Measurements from ENCODE around the gene UQCR11. TPM values are rescaled to one million over a fixed set of nuclear protein-coding genes. Genes with fewer than 3 reads are reported as not detected.
"Not testable (repeated sequence)": the region's sequence is repeated elsewhere in the genome, so short reads cannot be mapped to it uniquely, and the experiment has no call there.

UQCR11 gene
- total RNA-seq, 1 donor from 2014 or later: 184 TPM

DNA sequence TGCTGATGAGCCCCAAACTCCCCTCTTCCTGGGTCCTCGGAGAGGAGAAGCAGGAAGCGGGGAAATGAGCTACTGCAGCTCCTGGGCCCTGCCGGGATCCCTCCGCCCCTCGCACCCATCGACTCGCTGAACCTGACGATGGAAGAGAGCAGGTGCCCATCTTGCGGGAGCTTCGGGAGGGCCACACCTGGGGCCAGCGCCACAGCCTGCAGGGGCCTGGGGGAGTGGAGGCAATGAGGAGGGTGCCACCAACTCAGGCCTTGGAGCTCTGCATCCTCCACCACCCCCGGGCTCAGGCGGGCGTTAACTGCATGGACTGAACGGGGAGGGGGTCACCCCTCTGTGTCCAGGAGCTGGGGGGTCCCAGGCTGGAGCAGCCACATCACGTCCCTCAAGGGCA, 38.8 kb upstream of the UQCR11 start:
- peaks cover 11% of the 10 kb centered on the region for H3K36me3 Mint-ChIP-seq (ENCODE audit: low read depth)
- H3K9me3 Mint-ChIP-seq (ENCODE audit: low read depth): no peaks in the 10 kb centered on the region
- no peak overlapping the region for H3K27ac Mint-ChIP-seq (ENCODE audit: unreplicated experiment)
- TF ChIP-seq CTCF (IDR thresholded peaks at IDR 0.05): no peak
- H3K4me3 Mint-ChIP-seq (ENCODE audit: unreplicated experiment): no peak overlapping the region
- no peak for DNase-seq (ENCODE audit: low spot score)
- peaks cover 1% of the 10 kb centered on the region for H3K4me1 Mint-ChIP-seq (ENCODE audit: low read depth)
- H3K27me3 Mint-ChIP-seq (ENCODE audit: low read depth): no peaks in the 10 kb centered on the region

GRCh38 chr19:1640893-1641448, 35.7 kb upstream of the UQCR11 start:
- not testable (repeated sequence) for H3K4me3 Mint-ChIP-seq (ENCODE audit: unreplicated experiment); H3K27ac Mint-ChIP-seq (ENCODE audit: unreplicated experiment); H3K4me1 Mint-ChIP-seq (ENCODE audit: low read depth); H3K27me3 Mint-ChIP-seq (ENCODE audit: low read depth); H3K9me3 Mint-ChIP-seq (ENCODE audit: low read depth); DNase-seq (ENCODE audit: low spot score)
- peaks cover 18% of the 10 kb centered on the region for H3K36me3 Mint-ChIP-seq (ENCODE audit: low read depth)

DNA sequence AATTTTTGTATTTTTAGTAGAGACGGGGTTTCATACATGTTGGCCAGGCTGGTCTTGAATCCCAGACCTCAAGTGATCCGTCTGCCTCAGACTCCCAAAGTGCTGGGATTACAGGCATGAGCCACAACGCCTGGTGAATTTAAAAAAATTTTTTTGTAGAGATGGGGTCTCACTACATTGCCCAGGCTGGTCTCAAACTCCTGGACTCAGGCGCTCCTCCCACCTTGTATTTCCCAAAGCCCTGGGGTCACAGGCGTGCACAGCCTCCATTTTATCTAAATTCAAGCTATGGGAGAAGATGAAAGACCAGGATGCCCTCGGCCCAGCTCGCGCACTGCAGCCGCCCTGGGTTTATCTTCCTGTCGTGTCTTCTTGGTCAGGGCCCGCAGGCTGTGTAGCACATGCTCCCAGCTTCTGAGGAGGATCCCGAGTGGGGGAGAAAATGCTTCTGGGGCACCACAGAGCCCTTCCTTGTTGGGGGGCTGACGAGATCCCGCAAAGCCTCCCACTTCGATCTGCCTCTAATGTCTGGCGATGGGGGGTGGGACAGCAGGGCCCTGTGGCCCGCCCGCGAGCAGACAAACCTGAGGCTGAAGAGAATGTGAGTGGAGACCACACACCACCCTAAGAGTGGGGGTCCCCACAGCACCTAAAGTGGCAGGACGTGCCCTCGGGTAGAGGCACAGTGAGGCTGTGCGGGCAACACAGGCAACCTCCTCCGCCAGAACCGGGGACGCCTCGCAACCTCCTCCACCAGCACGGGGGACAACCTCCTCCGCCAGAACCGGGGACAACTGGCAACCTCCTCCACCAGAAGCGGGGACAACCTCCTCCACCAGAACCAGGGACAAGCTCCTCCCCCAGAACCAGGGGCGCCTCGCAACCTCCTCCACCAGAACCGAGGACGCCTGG, 31.3 kb upstream of the UQCR11 start:
- DNase-seq (ENCODE audit: low spot score): no peak

GRCh38 chr19:1634938-1635243, 29.6 kb upstream of the UQCR11 start:
- H3K9me3 Mint-ChIP-seq (ENCODE audit: low read depth): no peaks in the 10 kb centered on the region
- H3K4me1 Mint-ChIP-seq (ENCODE audit: low read depth): no peaks in the 10 kb centered on the region
- no peak overlapping the region for H3K4me3 Mint-ChIP-seq (ENCODE audit: unreplicated experiment)
- H3K36me3 Mint-ChIP-seq (ENCODE audit: low read depth): peaks cover 19% of the 10 kb centered on the region
- no peak overlapping the region for H3K27ac Mint-ChIP-seq (ENCODE audit: unreplicated experiment)
- no peaks in the 10 kb centered on the region for H3K27me3 Mint-ChIP-seq (ENCODE audit: low read depth)
- no peak for TF ChIP-seq CTCF (IDR thresholded peaks at IDR 0.05)
- no peak for DNase-seq (ENCODE audit: low spot score)

More for the DNA sequence above, 31.3 kb upstream of the UQCR11 start:
- Mint-ChIP-seq H3K27ac (ENCODE audit: unreplicated experiment) (no peak overlapping the region), H3K36me3 (ENCODE audit: low read depth) (peaks cover 19% of the 10 kb centered on the region), H3K9me3 (ENCODE audit: low read depth) (no peaks in the 10 kb centered on the region), H3K27me3 (ENCODE audit: low read depth) (no peaks in the 10 kb centered on the region), H3K4me1 (ENCODE audit: low read depth) (no peaks in the 10 kb centered on the region), H3K4me3 (ENCODE audit: unreplicated experiment) (no peak overlapping the region)
- no peak for TF ChIP-seq CTCF (IDR thresholded peaks at IDR 0.05)

DNA sequence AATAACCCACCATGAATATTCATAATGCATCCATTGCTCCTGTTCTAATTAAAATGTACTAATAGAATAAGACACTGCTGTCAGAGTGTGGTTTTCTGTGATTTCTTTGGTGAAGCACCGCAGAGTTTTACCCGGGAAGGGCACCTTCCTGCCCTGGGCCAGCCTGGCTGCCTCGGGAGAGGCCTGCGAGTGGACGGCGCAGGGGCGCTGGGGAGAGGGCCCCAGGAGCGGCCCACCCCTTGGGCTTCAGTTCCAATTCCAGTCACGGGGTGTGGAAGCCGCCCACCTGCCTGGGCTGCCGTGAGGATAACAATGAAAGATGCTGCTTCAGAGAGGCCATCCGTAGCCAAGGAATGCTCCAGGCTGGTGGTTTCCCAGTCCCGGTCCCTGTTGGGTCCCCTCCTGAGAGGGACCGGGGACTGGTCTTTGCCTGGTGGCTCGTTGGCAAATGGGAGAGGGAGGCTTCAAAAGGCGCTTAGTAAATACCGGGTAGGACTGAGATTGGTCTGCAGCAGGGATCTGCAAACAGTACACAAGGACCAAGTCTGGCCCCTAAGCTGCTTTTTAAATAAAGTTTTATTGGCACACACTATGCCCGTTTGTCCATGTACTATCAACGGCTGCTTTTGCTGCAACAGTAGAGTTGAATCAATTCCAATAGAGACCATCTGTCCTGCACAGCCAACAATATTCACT, 29.1 kb upstream of the UQCR11 start:
- TF ChIP-seq CTCF (IDR thresholded peaks at IDR 0.05): no peak
- H3K4me1 Mint-ChIP-seq (ENCODE audit: low read depth): no peaks in the 10 kb centered on the region
- no peak overlapping the region for H3K27ac Mint-ChIP-seq (ENCODE audit: unreplicated experiment)
- no peaks in the 10 kb centered on the region for H3K27me3 Mint-ChIP-seq (ENCODE audit: low read depth)
- H3K36me3 Mint-ChIP-seq (ENCODE audit: low read depth): peaks cover 16% of the 10 kb centered on the region
- no peak overlapping the region for H3K4me3 Mint-ChIP-seq (ENCODE audit: unreplicated experiment)
- no peaks in the 10 kb centered on the region for H3K9me3 Mint-ChIP-seq (ENCODE audit: low read depth)
- DNase-seq (ENCODE audit: low spot score): no peak
